ENCODE data around the gene GADD45B.

DNA sequence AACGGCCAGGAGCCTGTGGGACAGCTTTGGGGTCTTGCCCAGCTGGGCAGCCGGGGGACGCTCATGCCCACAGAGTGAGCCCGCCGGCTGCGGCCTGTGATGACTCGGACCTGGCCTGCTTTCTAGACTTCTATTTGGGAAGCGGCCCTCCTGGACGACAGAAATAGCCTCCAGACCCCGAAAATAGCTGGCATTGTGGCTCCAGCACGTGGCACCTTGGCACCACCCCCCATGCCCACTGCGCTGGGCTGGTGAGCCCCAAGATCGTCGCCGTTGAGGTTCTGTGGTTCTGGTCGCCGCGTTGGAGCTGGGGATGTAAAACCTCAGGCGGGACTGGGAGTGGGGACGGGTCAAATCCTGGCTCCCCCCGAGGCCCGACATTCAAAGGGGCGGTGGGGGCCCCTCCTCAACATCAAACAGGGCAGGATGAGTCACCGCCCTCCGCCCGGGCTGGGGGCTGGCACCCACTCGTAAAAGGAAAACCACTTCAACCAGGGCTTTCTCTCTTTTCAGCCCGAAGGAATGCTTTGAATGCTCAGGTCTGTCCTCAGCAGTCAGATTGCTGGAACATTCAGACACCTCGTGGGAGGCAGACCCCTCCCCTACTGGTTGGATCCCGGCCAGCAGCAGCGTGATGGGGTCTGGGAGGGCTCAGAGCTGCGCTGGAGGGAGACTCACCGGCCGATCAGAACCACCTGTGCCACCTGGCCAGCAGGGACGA, 42.1 kb downstream of the GADD45B start:
- no peak; the same call in 1 of the 2 replicates for TF ChIP-seq SP1 (IDR thresholded peaks at IDR 0.05; ENCODE audit: low read depth)
- TF ChIP-seq, protein P1, sequence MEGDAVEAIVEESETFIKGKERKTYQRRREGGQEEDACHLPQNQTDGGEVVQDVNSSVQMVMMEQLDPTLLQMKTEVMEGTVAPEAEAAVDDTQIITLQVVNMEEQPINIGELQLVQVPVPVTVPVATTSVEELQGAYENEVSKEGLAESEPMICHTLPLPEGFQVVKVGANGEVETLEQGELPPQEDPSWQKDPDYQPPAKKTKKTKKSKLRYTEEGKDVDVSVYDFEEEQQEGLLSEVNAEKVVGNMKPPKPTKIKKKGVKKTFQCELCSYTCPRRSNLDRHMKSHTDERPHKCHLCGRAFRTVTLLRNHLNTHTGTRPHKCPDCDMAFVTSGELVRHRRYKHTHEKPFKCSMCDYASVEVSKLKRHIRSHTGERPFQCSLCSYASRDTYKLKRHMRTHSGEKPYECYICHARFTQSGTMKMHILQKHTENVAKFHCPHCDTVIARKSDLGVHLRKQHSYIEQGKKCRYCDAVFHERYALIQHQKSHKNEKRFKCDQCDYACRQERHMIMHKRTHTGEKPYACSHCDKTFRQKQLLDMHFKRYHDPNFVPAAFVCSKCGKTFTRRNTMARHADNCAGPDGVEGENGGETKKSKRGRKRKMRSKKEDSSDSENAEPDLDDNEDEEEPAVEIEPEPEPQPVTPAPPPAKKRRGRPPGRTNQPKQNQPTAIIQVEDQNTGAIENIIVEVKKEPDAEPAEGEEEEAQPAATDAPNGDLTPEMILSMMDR (IDR thresholded peaks at IDR 0.05 in 2 of 3, conservative IDR thresholded peaks at IDR 0.05 in 1 of 3; ENCODE audit: borderline replicate concordance in 1 of 3, insufficient read depth in 1 of 3, low read depth in 2 of 3, low read length in 2 of 3) = no peak
- no peak for TF ChIP-seq ZFX (IDR thresholded peaks at IDR 0.05)
- TF ChIP-seq, protein P2, sequence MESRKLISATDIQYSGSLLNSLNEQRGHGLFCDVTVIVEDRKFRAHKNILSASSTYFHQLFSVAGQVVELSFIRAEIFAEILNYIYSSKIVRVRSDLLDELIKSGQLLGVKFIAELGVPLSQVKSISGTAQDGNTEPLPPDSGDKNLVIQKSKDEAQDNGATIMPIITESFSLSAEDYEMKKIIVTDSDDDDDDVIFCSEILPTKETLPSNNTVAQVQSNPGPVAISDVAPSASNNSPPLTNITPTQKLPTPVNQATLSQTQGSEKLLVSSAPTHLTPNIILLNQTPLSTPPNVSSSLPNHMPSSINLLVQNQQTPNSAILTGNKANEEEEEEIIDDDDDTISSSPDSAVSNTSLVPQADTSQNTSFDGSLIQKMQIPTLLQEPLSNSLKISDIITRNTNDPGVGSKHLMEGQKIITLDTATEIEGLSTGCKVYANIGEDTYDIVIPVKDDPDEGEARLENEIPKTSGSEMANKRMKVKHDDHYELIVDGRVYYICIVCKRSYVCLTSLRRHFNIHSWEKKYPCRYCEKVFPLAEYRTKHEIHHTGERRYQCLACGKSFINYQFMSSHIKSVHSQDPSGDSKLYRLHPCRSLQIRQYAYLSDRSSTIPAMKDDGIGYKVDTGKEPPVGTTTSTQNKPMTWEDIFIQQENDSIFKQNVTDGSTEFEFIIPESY (IDR thresholded peaks at IDR 0.05; ENCODE audit: extremely low read depth, insufficient replicate concordance, low read length) = no peak
- TF ChIP-seq RAD21 (IDR thresholded peaks at IDR 0.05; ENCODE audit: low read depth) = no peak
- TF ChIP-seq, protein P3, sequence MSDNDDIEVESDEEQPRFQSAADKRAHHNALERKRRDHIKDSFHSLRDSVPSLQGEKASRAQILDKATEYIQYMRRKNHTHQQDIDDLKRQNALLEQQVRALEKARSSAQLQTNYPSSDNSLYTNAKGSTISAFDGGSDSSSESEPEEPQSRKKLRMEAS (IDR thresholded peaks at IDR 0.05) = peak; percentile 77; the same call in 1 of the 2 replicates
- TF ChIP-seq POLR2AphosphoS5 (IDR thresholded peaks at IDR 0.05; ENCODE audit: low read depth, low read length) = no peak
- TF ChIP-seq POLR2A (IDR thresholded peaks at IDR 0.05; ENCODE audit: borderline replicate concordance, extremely low read depth, insufficient read depth, insufficient read length) = no peak
- TF ChIP-seq CBX3 (IDR thresholded peaks at IDR 0.05; ENCODE audit: low read depth) = 0 out of 2 replicates have a peak, but pooled peaks have one; percentile 31
- TF ChIP-seq EZH2phosphoT487 (IDR thresholded peaks at IDR 0.05; ENCODE audit: borderline replicate concordance) = no peak

Data from HCT116 (cell line).